Stimulated activated CD4-positive, alpha-beta T cell treated with anti-CD3 and anti-CD28 coated beads, Interleukin-4, amount 100 ng/mL, for 24 hours (primary cell): ENCODE results near the gene RPS27.
A peak's percentile ranks its signal among the peaks of the same experiment; 100 is the strongest.
"Not testable (repeated sequence)": the region's sequence is repeated elsewhere in the genome, so short reads cannot be mapped to it uniquely, and the experiment has no call there.

Experiments used
- DNase-seq: peaks from one replicate; pipeline ENCODE4 v3.0.0-alpha.2; 2020

RPS27 gene

GRCh38 chr1:153962088-153963029 lies 28.2 kb upstream of the RPS27 start:
- no peak for DNase-seq

GRCh38 chr1:153963030-153963849 lies 27.3 kb upstream of the RPS27 start, which contains the start of gene SLC39A1:
Gene SLC39A1, minus strand, starts transcription at chr1:153963537. Its CDS starts 822 bp downstream, at chr1:153962715.
- DNase-seq: peak; percentile 95

DNA sequence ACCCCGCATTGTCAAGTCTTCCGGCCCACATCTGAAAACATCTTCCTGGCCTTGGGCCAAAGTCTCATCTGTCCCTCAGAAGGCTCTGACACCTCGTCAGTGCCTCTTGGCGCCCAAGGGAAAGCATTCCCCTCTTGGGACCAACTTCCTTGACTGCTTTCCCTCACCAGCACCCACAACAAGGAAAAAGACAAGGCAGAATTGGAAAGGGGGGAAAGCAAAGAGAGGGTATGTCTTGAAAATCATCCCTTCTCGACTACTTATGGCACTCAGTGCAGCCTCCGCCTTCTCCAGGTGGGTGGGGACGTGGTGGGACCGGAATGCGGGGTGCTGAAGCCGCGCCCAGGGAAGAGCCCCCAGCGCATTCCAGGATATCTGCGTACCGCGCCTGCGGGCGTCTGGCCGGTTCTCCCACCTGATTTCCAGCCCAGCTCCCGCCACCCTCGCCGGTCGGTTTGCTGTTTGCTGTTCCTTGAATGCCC lies 26.7 kb upstream of the RPS27 start:
- no peak for DNase-seq

GRCh38 chr1:153967107-153967999 lies 23.2 kb upstream of the RPS27 start, which contains the start of gene CREB3L4:
Gene CREB3L4, plus strand, starts transcription at chr1:153967902. Its CDS starts 624 bp downstream, at chr1:153968526.
- peak; percentile 86 for DNase-seq

GRCh38 chr1:153968000-153968363 lies 22.6 kb upstream of the RPS27 start:
- DNase-seq: no peak

GRCh38 chr1:153968408-153968807 lies 22.2 kb upstream of the RPS27 start:
- no peak for DNase-seq

- DNase-seq: no peak
These were observed 21.6 kb upstream of the RPS27 start for GRCh38 chr1:153968972-153969371.

DNA sequence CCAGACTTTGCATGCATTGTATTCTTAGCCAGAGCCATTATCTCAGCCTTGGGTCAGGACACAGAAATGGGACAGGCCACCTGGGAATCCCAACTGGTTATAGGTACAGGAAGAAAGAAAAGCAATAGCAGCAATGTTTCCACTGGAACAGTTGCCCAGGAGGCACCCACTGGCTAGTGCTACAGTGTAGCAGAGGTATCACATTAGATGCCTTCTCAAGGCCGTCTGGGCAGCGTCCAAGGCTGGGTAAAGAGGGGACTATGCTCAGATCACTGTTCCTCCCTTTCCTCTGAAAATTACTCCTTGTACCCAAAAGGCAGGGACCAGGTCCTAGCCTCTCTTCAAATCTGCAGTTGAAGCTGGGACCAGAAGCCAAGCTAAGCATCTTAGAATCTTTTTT lies 20.2 kb upstream of the RPS27 start:
- no peak for DNase-seq

DNA sequence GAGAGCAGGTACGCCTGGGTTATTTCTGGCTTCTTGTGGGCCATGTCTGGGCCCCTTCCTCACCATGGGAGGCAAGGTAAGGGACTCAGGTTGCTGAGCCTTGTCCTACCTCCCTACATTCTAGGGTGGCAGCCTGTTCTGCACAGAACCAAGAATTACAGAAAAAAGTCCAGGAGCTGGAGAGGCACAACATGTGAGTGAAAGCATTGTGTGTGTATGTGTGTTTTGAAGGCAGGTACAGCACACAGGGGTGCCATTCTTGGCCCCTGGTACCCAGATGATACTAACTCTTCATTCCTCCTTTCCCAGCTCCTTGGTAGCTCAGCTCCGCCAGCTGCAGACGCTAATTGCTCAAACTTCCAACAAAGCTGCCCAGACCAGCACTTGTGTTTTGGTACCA lies 17.5 kb upstream of the RPS27 start:
- DNase-seq: no peak

DNA sequence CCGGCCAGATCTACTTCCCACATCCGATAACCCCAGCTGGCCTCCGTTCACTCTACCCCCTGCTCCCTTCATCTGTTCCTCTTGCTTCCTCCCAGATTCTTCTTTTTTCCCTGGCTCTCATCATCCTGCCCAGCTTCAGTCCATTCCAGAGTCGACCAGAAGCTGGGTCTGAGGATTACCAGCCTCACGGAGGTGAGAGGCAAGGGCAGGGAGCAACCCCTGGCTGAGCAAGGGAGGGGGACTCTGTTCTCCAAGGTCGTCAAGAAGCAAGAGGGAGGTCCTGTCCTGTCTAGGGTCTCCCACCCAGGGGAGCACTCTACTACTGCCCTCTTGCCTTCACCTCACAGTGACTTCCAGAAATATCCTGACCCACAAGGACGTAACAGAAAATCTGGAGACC lies 17.0 kb upstream of the RPS27 start:
- no peak for DNase-seq

- no peak for DNase-seq
These were observed 13.7 kb upstream of the RPS27 start for GRCh38 chr1:153976819-153977249.

- DNase-seq: peak; percentile 88
These were observed 13.0 kb upstream of the RPS27 start, which contains the start of gene JTB for GRCh38 chr1:153977250-153978240. Gene JTB, minus strand, starts transcription at chr1:153977674. Its CDS starts 422 bp downstream, at chr1:153977252.

GRCh38 chr1:153978274-153978909 lies 12.2 kb upstream of the RPS27 start:
- no peak for DNase-seq

DNA sequence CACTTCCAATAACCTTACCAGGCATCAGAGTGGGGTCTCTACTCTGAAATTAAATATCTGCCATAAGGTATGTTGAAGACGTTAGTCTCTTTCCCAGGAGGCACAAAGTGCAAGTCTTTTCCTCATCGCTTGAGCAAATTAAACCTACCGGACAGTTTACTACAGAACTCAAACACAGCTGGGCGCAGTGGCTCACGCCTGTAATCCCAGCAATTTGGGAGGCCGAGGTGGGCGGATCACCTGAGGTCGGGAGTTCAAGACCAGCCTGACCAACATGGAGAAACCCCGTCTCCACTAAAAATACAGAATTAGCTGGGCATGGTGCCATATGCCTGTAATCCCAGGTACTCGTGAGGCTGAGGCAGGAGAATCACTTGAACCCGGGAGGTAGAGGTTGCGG lies 11.5 kb upstream of the RPS27 start:
- DNase-seq: not testable (repeated sequence)

DNA sequence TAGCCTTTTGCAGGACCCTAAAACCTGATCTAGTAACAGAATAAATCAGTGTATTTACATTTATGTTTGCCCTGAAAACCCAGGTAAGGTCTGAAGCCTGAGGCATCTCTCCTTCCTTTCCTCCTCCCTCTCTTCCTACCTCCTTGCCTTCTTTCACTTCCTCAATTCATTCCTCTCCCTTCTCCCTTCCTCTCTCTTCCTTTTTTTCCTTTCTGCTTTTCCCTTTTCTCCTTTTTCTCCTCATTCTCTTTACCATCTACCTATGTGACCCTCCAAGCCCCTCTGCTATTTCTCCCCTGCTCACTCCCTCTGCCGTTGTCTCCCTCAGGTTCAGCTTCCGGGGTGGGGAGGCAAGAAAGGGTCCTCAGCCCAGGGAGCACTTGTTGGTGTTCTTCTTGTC lies 8.8 kb upstream of the RPS27 start:
- not testable (repeated sequence) for DNase-seq

- DNase-seq: no peak
These were observed 6.3 kb upstream of the RPS27 start for GRCh38 chr1:153984123-153984894.

- peak; percentile 65 for DNase-seq
These were observed 5.1 kb upstream of the RPS27 start for GRCh38 chr1:153985341-153985912.

DNA sequence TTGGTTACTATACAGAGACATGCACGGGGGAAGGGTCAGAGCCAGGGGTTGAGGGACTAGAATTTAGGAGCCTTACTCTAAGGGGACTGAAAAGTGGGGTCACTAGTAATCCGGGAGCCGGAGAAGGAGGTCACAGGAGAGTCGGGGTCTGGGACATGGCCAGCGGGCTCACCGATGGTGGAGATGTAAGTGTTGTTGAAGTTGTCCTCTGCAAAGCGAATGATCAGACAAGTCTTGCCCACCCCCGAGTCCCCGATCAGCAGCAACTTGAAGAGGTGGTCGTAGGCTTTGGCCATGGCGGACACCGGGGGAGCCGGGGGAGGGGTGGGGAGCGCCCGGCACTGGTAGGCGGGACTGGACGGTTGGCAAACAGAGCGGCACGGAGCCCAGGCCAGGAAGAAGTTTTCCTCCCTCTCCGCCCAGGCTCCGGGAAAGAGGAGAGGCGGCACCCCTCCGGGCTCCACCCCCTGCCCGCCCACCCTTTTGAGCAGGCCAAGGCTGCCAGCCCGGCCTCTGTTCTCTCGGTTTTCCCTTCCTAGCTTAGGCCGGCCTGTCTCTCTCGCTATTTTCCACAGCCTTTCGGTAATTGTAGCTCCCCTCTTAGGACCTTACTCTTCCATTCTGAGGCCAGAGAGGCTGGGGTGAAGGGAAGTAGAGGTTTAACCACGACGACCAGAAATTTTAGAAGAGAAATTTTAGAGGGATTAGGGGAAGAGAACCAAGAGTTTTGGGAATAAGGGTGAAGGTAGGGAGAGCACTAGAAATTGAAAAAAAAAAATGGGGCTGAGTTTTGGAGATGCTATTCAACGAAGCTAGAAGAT lies 4.4 kb upstream of the RPS27 start, which contains the start of gene RAB13:
Gene RAB13 (minus strand): TSS at position 399 of the 821 bp plus-strand sequence. CDS start 103 bp downstream, at position 296.
- no peak for DNase-seq
